Natural killer cell (primary cell): Measurements from ENCODE around the gene GRM8. TPM values are rescaled to one million over a fixed set of nuclear protein-coding genes. Genes with fewer than 3 reads are reported as not detected.

ENCODE experiments used
- ATAC-seq, 3 donors: fragments of 150-1000 bp in 2 of 3; fragments of 200-7000 bp in 1 of 3; cut with Tn5 transposase; 1 replicate in 1 of 3; 2 replicates in 2 of 3; pipeline ENCODE4 v1.10.0; 2021; ENCODE audit warnings: mild to moderate bottlenecking in 2 of 3, moderate library complexity in 2 of 3
- DNase-seq, 2 donors: peaks; one replicate each; pipeline versions ENCODE4 v3.0.0 to v3.0.0-alpha.2; 2013 to 2021; ENCODE audit warnings: mixed read lengths in 1 of 2
- H3K27ac ChIP-seq: one replicate; pipeline ENCODE4 v1.5.1; 2013; ENCODE audit warnings: mild to moderate bottlenecking, low read length
- H3K27me3 ChIP-seq: one replicate; pipeline ENCODE4 v1.6.1; 2013; ENCODE audit warnings: low read length; ENCODE audit not compliant: control insufficient read depth, insufficient read depth
- H3K36me3 ChIP-seq: one replicate; pipeline ENCODE4 v1.6.1; 2013; ENCODE audit warnings: low read length; ENCODE audit not compliant: control insufficient read depth, insufficient read depth
- H3K4me1 ChIP-seq: one replicate; pipeline ENCODE4 v1.6.1; 2013; ENCODE audit warnings: low read length; ENCODE audit not compliant: control insufficient read depth, insufficient read depth
- H3K4me3 ChIP-seq: one replicate; pipeline ENCODE4 v1.5.1; 2013; ENCODE audit warnings: low read length
- H3K9me3 ChIP-seq: one replicate; pipeline ENCODE4 v1.6.1; 2013; ENCODE audit warnings: low read length; ENCODE audit not compliant: control insufficient read depth, insufficient read depth
- H3K27ac Mint-ChIP-seq, 2 donors: one replicate each; pipeline ENCODE4 v1.8.0; 2022; ENCODE audit warnings: mild to moderate bottlenecking in 2 of 2, mixed read lengths in 2 of 2, moderate library complexity in 1 of 2
- H3K27me3 Mint-ChIP-seq, 2 donors: one replicate each; pipeline ENCODE4 v1.8.0; 2022; ENCODE audit warnings: low read depth in 2 of 2, mixed read lengths in 2 of 2
- H3K36me3 Mint-ChIP-seq: one replicate; pipeline ENCODE4 v1.8.0; 2022; ENCODE audit warnings: mixed read lengths
- H3K4me1 Mint-ChIP-seq, 2 donors: one replicate each; pipeline ENCODE4 v1.8.0; 2022; ENCODE audit warnings: mixed read lengths in 2 of 2
- H3K4me3 Mint-ChIP-seq: one replicate; pipeline ENCODE4 v1.8.0; 2022; ENCODE audit warnings: mild to moderate bottlenecking, moderate library complexity, mixed read lengths
- H3K9me3 Mint-ChIP-seq, 2 donors: one replicate each; pipeline ENCODE4 v1.8.0; 2022; ENCODE audit warnings: mixed read lengths in 2 of 2
- WGBS: methylation state at CpG from one replicate; pipeline ENCODE4 v1.1.7; 2013; ENCODE audit warnings: missing lambda C conversion rate; ENCODE audit not compliant: insufficient coverage; 5-methylcytosine and 5-hydroxymethylcytosine counted together
- intact Hi-C: fragments of 100-400 bp; cut with micrococcal nuclease; formaldehyde crosslinking; loops from one replicate; pipeline ENCODE4 v1.14.2; 2022
- total RNA-seq, 4 donors: library from RNA; stranded (reverse); fragments of 120-200 nt in 1 of 4; gene quantifications; one replicate each; pipeline versions ENCODE4 v1.2.3 to v1.2.4, GENCODE V29; 2013 to 2022
- TF ChIP-seq, protein P1 (sequence below): fragments of 200-600 bp; IDR thresholded peaks from one replicate; pipeline ENCODE4 v1.8.0; 2022; ENCODE audit warnings: antibody characterized with exemption

GRM8 gene
- total RNA-seq, 3 donors from 2014 or later (not counting 1 experiment from before 2014, with no cell fraction given): not detected

DNA sequence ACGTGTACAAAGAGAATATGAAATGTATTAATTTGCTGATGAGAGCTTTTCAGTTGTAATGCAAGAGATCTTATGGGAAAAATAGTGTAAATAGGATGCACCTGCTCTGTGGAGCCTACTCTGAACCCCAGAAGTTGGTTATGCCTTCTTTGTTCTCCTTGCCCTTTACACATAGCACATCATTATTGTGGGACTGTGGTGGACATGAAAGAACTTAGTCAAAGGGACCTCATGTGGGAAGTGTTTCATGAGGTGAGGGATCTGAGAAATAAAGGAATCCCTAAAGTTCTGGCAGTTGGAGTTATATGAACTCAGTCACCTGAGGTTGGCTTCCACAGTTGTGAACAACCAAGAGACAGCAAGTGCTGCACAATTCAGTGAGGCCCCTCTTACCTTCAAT lies 66.1 kb downstream of the GRM8 start:
- TF ChIP-seq, protein P1, sequence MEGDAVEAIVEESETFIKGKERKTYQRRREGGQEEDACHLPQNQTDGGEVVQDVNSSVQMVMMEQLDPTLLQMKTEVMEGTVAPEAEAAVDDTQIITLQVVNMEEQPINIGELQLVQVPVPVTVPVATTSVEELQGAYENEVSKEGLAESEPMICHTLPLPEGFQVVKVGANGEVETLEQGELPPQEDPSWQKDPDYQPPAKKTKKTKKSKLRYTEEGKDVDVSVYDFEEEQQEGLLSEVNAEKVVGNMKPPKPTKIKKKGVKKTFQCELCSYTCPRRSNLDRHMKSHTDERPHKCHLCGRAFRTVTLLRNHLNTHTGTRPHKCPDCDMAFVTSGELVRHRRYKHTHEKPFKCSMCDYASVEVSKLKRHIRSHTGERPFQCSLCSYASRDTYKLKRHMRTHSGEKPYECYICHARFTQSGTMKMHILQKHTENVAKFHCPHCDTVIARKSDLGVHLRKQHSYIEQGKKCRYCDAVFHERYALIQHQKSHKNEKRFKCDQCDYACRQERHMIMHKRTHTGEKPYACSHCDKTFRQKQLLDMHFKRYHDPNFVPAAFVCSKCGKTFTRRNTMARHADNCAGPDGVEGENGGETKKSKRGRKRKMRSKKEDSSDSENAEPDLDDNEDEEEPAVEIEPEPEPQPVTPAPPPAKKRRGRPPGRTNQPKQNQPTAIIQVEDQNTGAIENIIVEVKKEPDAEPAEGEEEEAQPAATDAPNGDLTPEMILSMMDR: no peak
- no peak for ATAC-seq
- no peak overlapping the region for H3K27ac ChIP-seq
- peaks cover 0 to 4% of the 10 kb centered on the region in 2 donors for H3K9me3 Mint-ChIP-seq
- H3K36me3 ChIP-seq: no peaks in the 10 kb centered on the region
- no peaks in the 10 kb centered on the region for H3K9me3 ChIP-seq
- no peaks in the 10 kb centered on the region for H3K4me1 Mint-ChIP-seq
- no peak overlapping the region for H3K4me3 Mint-ChIP-seq
- WGBS: 43% methylated on average over 1 of the region's 1 CpG
- H3K4me3 ChIP-seq: no peak overlapping the region
- DNase-seq: no peak
- no peaks in the 10 kb centered on the region for H3K27me3 ChIP-seq
- no peaks in the 10 kb centered on the region for H3K4me1 ChIP-seq
- peaks cover 14 to 24% of the 10 kb centered on the region in 2 donors for H3K27me3 Mint-ChIP-seq
- H3K27ac Mint-ChIP-seq: no peak overlapping the region
- no peaks in the 10 kb centered on the region for H3K36me3 Mint-ChIP-seq
- intact Hi-C loops: no loop called here

DNA sequence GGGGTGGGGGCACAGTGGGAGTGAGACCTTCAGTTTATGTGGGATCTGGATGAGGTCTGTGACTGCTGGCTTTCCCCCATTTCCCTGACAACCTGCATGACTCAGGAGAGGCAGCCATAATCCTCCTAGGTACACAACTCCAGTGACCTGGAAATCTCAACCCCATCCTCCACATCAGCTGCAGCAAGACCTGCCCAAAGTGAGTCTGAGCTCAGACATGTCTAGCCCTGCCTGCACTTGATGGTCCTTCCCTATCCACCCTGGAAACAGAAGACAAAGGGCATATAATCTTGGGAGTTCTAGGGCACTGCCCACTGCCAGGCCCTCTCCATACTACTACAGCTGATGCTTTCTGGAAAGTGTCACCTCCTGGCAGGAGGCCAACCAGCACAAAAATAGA lies 75.6 kb downstream of the GRM8 start:
- TF ChIP-seq, protein P1: no peak
- intact Hi-C loops: no loop called here
- no peaks in the 10 kb centered on the region for H3K9me3 ChIP-seq
- Mint-ChIP-seq H3K36me3 (no peaks in the 10 kb centered on the region), H3K27me3 (peaks cover 0 to 6% of the 10 kb centered on the region in 2 donors), H3K27ac (no peak overlapping the region), H3K4me3 (no peak overlapping the region), H3K4me1 (no peaks in the 10 kb centered on the region), H3K9me3 (peaks cover 8 to 11% of the 10 kb centered on the region in 2 donors)
- no peak for DNase-seq
- H3K4me1 ChIP-seq: no peaks in the 10 kb centered on the region
- no peaks in the 10 kb centered on the region for H3K27me3 ChIP-seq
- H3K4me3 ChIP-seq: no peak overlapping the region
- H3K27ac ChIP-seq: no peak overlapping the region
- no peaks in the 10 kb centered on the region for H3K36me3 ChIP-seq
- ATAC-seq: no peak

DNA sequence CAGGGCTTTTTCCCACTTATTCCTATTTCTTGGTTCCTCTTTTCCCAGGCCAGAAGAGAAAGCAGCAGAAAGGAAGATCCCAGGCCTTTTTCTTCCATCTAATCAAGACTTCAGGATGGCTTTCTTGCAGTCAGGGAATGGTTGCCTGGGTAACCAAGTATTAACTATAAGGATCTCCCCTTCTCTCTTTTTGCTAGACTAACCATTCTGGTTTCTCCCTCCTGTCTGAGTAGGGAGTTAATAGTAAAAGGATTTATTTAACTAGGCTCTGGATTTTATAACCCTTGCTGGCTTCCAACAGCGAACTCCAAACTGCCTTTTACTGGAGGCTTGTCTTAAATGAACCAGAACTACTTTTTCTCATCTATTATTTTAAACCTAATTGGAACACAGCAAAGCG lies 90.4 kb downstream of the GRM8 start:
- WGBS: 73% methylated on average over 2 of the region's 2 CpGs
- TF ChIP-seq, protein P1: no peak
- intact Hi-C loops: no loop called here
- H3K4me3 ChIP-seq: no peak overlapping the region
- Mint-ChIP-seq H3K4me1 (no peaks in the 10 kb centered on the region), H3K27me3 (peaks cover 0 to under 1% of the 10 kb centered on the region in 2 donors), H3K9me3 (no peaks in the 10 kb centered on the region), H3K27ac (no peak overlapping the region), H3K36me3 (no peaks in the 10 kb centered on the region), H3K4me3 (no peak overlapping the region)
- DNase-seq (no peak), ATAC-seq (no peak)
- H3K36me3 ChIP-seq: no peaks in the 10 kb centered on the region
- no peaks in the 10 kb centered on the region for H3K27me3 ChIP-seq
- no peak overlapping the region for H3K27ac ChIP-seq
- H3K4me1 ChIP-seq: no peaks in the 10 kb centered on the region
- H3K9me3 ChIP-seq: no peaks in the 10 kb centered on the region

DNA sequence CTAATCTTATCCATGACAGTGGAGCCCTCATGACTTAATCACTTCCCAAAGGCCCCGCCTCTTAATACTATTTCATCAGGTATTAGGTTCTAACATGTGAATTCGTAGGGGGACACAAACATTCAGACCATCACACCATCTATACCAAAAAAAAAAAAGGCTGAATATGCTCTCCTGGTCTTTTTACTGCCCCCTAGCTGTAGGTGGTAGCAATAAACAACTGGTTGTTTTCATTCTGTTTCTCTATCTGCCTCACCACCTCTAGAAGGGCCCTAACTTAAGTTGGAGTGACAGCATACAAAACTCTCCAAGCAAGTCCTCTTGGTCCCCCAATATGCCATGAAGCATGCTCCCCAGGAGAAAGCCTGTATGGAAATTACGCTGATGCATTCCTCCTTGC lies 94.1 kb downstream of the GRM8 start:
- Histone ChIP-seq H3K27ac (no peak overlapping the region), H3K4me1 (no peaks in the 10 kb centered on the region), H3K36me3 (no peaks in the 10 kb centered on the region), H3K9me3 (no peaks in the 10 kb centered on the region), H3K4me3 (no peak overlapping the region), H3K27me3 (no peaks in the 10 kb centered on the region)
- no peak overlapping the region for H3K4me3 Mint-ChIP-seq
- H3K36me3 Mint-ChIP-seq: no peaks in the 10 kb centered on the region
- intact Hi-C loops: no loop called here
- H3K4me1 Mint-ChIP-seq: no peaks in the 10 kb centered on the region
- 53% methylated on average over 3 of the region's 3 CpGs for WGBS
- ATAC-seq (no peak), DNase-seq (no peak)
- H3K27ac Mint-ChIP-seq: no peak overlapping the region
- no peaks in the 10 kb centered on the region for H3K27me3 Mint-ChIP-seq
- TF ChIP-seq, protein P1: no peak
- H3K9me3 Mint-ChIP-seq: peaks cover 0 to 3% of the 10 kb centered on the region in 2 donors
